K562 (cell line): ENCODE data around the gene DDC. TPM values are rescaled to one million over a fixed set of nuclear protein-coding genes. Genes with fewer than 3 reads are reported as not detected.

ENCODE experiments used
- ATAC-seq: fragments of 200-7000 bp; cut with Tn5 transposase; 3 replicates; pipeline ENCODE4 v1.9.1; 2020; ENCODE audit warnings: moderate library complexity
- BruUV-seq: library from RNA; stranded (reverse); fragments of 400-500 nt; replicated peaks from 2 replicates; lab custom pipeline; 2021; lab: Mats Ljungman, UMichigan
- CTCF ChIA-PET: fragments of 300-600 bp; formaldehyde crosslinking; extraction: SDS; loops from one replicate; lab custom pipeline; 2021; ENCODE audit warnings: low intra/inter-chr PET ratio; lab: Yijun Ruan, JAX
- POLR2A ChIA-PET: fragments of 300-600, 350-650 bp; sonication (Branson Sonifier 250); formaldehyde crosslinking; extraction: SDS; loops from one replicate; lab custom pipeline; 2021; ENCODE audit warnings: antibody characterized with exemption, inconsistent platforms; lab: Yijun Ruan, JAX
- DNase-seq, 4 experiments: peaks; one replicate each; pipeline versions ENCODE4 v3.0.0 to v3.0.0-alpha.2; 2011 to 2018; ENCODE audit warnings: low spot score in 3 of 4, mixed read lengths in 3 of 4; ENCODE audit errors: extremely low read depth in 1 of 4
- FAIRE-seq: peaks from 2 replicates; lab custom pipeline; 2011; peaks lifted over from hg19 to GRCh38; lab: Jason Lieb, UNC
- H2AFZ ChIP-seq: 2 replicates; pipeline ENCODE4 v1.6.0; 2011; ENCODE audit warnings: low read depth, low read length, control low read depth, inconsistent platforms
- H3K27ac ChIP-seq: fragments of 200-600 bp; 3 replicates; pipeline ENCODE4 v1.8.0; 2011; ENCODE audit warnings: low read depth, mild to moderate bottlenecking, control low read depth, inconsistent platforms, low read length, moderate library complexity, mixed read lengths; ENCODE audit errors: extremely low read depth
- H3K27me3 ChIP-seq, 2 experiments: fragments of 300-600 bp in 1 of 2; 2 replicates in 1 of 2; 3 replicates in 1 of 2; pipeline versions ENCODE4 v1.6.0 to v1.8.0; 2011; ENCODE audit warnings: inconsistent platforms in 2 of 2, low read length in 2 of 2, mild to moderate bottlenecking in 1 of 2, mixed read lengths in 1 of 2, moderate library complexity in 1 of 2; ENCODE audit not compliant: control insufficient read depth in 2 of 2, insufficient read depth in 2 of 2
- H3K36me3 ChIP-seq: fragments of 300-600 bp; 3 replicates; pipeline ENCODE4 v1.8.0; 2011; ENCODE audit warnings: mild to moderate bottlenecking, low read length, inconsistent platforms; ENCODE audit not compliant: control insufficient read depth, insufficient read depth
- H3K4me1 ChIP-seq, 2 experiments: fragments of 200-600 bp in 1 of 2; replicated peaks in 1 of 2; 2 replicates in 1 of 2; 3 replicates in 1 of 2; pipeline versions ENCODE4 v1.5.1 to v1.8.0; 2011; ENCODE audit warnings: inconsistent platforms in 2 of 2, low read length in 2 of 2, mild to moderate bottlenecking in 1 of 2, mixed read lengths in 1 of 2, moderate library complexity in 1 of 2; ENCODE audit not compliant: control insufficient read depth in 2 of 2, insufficient read depth in 2 of 2
- H3K4me2 ChIP-seq: 2 replicates; pipeline ENCODE4 v1.6.1; 2011; ENCODE audit warnings: low read length, control low read depth, inconsistent platforms, mixed read lengths; ENCODE audit not compliant: insufficient read depth
- H3K4me3 ChIP-seq: fragments of 200-600 bp; sonication (generic), shearing (Covaris generic); 2 replicates; pipeline ENCODE4 v1.5.1; 2016; ENCODE audit warnings: control low read depth, inconsistent platforms
- H3K79me2 ChIP-seq: fragments of 200-600 bp; 3 replicates; pipeline ENCODE4 v1.8.0; 2011; ENCODE audit warnings: low read length, inconsistent platforms; ENCODE audit not compliant: control insufficient read depth, insufficient read depth
- H3K9ac ChIP-seq, 2 experiments: 2 replicates each; pipeline versions ENCODE4 v1.6.0 to v1.6.1; 2011; ENCODE audit warnings: low read depth in 2 of 2, low read length in 2 of 2, control low read depth in 1 of 2, inconsistent platforms in 1 of 2, mild to moderate bottlenecking in 1 of 2, mixed read lengths in 1 of 2; ENCODE audit not compliant: insufficient read depth in 1 of 2
- H3K9me1 ChIP-seq: one replicate; pipeline ENCODE4 v1.6.0; 2011; ENCODE audit warnings: inconsistent platforms, mild to moderate bottlenecking, low read length, moderate library complexity; ENCODE audit not compliant: control insufficient read depth, insufficient read depth
- H3K9me3 ChIP-seq: replicated peaks from 2 replicates; pipeline ENCODE4 v1.5.1; 2011; ENCODE audit warnings: low read depth, low read length, inconsistent platforms; ENCODE audit not compliant: control insufficient read depth, insufficient read depth
- H4K20me1 ChIP-seq: replicated peaks from 2 replicates; pipeline ENCODE4 v1.6.1; 2011; ENCODE audit warnings: low read length, inconsistent platforms, mixed read lengths; ENCODE audit not compliant: control insufficient read depth, insufficient read depth
- CHD4 ChIP-seq: fragments of 200-600 bp; sonication (generic); IDR thresholded peaks from 3 replicates; pipeline ENCODE4 v1.6.1; 2012; ENCODE audit warnings: low read depth, mild to moderate bottlenecking, mixed read lengths, low read length, inconsistent platforms; ENCODE audit not compliant: insufficient read depth, insufficient replicate concordance, poor library complexity, severe bottlenecking
- EP300 ChIP-seq: IDR thresholded peaks from 2 replicates; pipeline ENCODE4 v1.6.1; 2012; ENCODE audit warnings: low read length, improper control_type of control experiment
- FOXK2 ChIP-seq, 2 experiments: fragments of 450-650 bp; IDR thresholded peaks in 1 of 2; conservative IDR thresholded peaks in 1 of 2; 2 replicates each; pipeline ENCODE4 v1.6.1; 2016; ENCODE audit warnings: low read depth in 2 of 2, mild to moderate bottlenecking in 1 of 2
- KHSRP ChIP-seq: fragments of 450-650 bp; IDR thresholded peaks from 2 replicates; pipeline ENCODE4 v1.6.1; 2017
- MGA ChIP-seq: fragments of 450-650 bp; IDR thresholded peaks from 2 replicates; pipeline ENCODE4 v1.6.1; 2016; ENCODE audit warnings: mild to moderate bottlenecking, moderate library complexity
- NFATC3 ChIP-seq: fragments of 450-650 bp; IDR thresholded peaks from 2 replicates; pipeline ENCODE4 v1.6.1; 2017; ENCODE audit warnings: mild to moderate bottlenecking
- SNIP1 ChIP-seq: fragments of 450-650 bp; IDR thresholded peaks from 2 replicates; pipeline ENCODE4 v1.7.1; 2017; ENCODE audit warnings: low read depth, mild to moderate bottlenecking
- SREBF2 ChIP-seq: sonication (generic); formaldehyde crosslinking; IDR thresholded peaks from 2 replicates; pipeline ENCODE4 v1.4.0; 2020; ENCODE audit warnings: mild to moderate bottlenecking, missing genetic modification reagents
- ZNF280B ChIP-seq: fragments of 250-450 bp; sonication (Bioruptor Pico); IDR thresholded peaks from 2 replicates; pipeline ENCODE4 v1.5.1; 2021; ENCODE audit warnings: mild to moderate bottlenecking
- ZNF316 ChIP-seq: fragments of 450-650 bp; IDR thresholded peaks from 2 replicates; pipeline ENCODE4 v1.6.1; 2016
- ZNF583 ChIP-seq: fragments of 250-450 bp; sonication (Bioruptor Pico); IDR thresholded peaks from 2 replicates; pipeline ENCODE4 v1.4.0; 2020
- WGBS: fragments of 100-300 bp; shearing (Covaris generic); methylation state at CpG from one replicate; pipeline ENCODE4 v1.1.6; 2016; ENCODE audit warnings: low coverage, mixed read lengths; ENCODE audit not compliant: insufficient coverage; ENCODE audit errors: missing lambda C conversion rate; 5-methylcytosine and 5-hydroxymethylcytosine counted together
- in situ Hi-C: fragments of 300-500 bp; cut with MboI; formaldehyde crosslinking; loops from 4 replicates; pipeline ENCODE4 v1.15.0; 2018; ENCODE audit warnings: inconsistent platforms, mixed read lengths
- intact Hi-C: fragments of 100-400 bp; cut with micrococcal nuclease; formaldehyde crosslinking; loops from 2 replicates; pipeline ENCODE4 v1.14.2; 2022
- polyA plus RNA-seq, 8 experiments: library from polyadenylated mRNA; depleted of rRNA in 4 of 8; stranded (reverse) in 5 of 8; unstranded in 3 of 8; fragments of >200 nt; fragmentation: Nextera tagmentation in 2 of 8; fragmentation: Illumina TruSeq in 1 of 8; extraction: Ambion mirVana in 2 of 8; extraction: Trizol in 1 of 8; gene quantifications; 2 replicates each; pipeline versions ENCODE4 v1.2.1 to v1.2.3, GENCODE V29; 2011 to 2014; ENCODE audit warnings: inconsistent platforms in 1 of 8, missing spikeins in 1 of 8
- total RNA-seq, 7 experiments: library from RNA; depleted of rRNA in 6 of 7; stranded (reverse); fragments of >200 nt in 6 of 7; fragmentation: Illumina TruSeq in 2 of 7; extraction: Trizol in 2 of 7; gene quantifications; 2 replicates each; pipeline versions ENCODE4 v1.2.1 to v1.2.3, GENCODE V29; 2011 to 2021; ENCODE audit warnings: low replicate concordance in 1 of 7

Gene DDC
- total and polyA plus RNA-seq, 9 of the 15 experiments (the other 6 are each of a cell fraction or from before 2014, with no cell fraction given), result not detected

- intact Hi-C loops (no loop called here), in situ Hi-C loops (no loop called here)
- Histone ChIP-seq H4K20me1 (no peaks in the 10 kb centered on the region; the same call in 1 of the 2 replicates), H3K27me3 (peaks cover 0 to 19% of the 10 kb centered on the region in 2 experiments; a peak in 2 of 5 replicates), H2AFZ (no peak overlapping the region), H3K9me1 (no peaks in the 10 kb centered on the region), H3K9me3 (no peaks in the 10 kb centered on the region), H3K4me3 (no peak overlapping the region), H3K36me3 (no peaks in the 10 kb centered on the region), H3K27ac (no peak overlapping the region), H3K4me2 (no peak overlapping the region), H3K79me2 (no peaks in the 10 kb centered on the region), H3K4me1 (peaks cover 9 to 17% of the 10 kb centered on the region in 2 experiments), H3K9ac (no peak overlapping the region)
- DNase-seq (no peak), ATAC-seq (no peak), FAIRE-seq (no peak)
- 33% methylated on average over 2 of the region's 3 CpGs for WGBS
- CTCF ChIA-PET, result no interaction called here
- no TSS peak for BruUV-seq
- POLR2A ChIA-PET, result interaction anchor here (0.7 kb wide), 1 partner anchor 267 kb away, joined by 4 read pairs; no protein-coding TSS in a partner anchor
- TF ChIP-seq ZNF280B (CRISPR knock-in tag) (no peak), ZNF316 (0 out of 2 replicates have a peak, but pooled peaks have one; percentile 18), SREBF2 (CRISPR knock-in tag) (no peak), NFATC3 (no peak), FOXK2 (conservative IDR thresholded peaks at IDR 0.05 in 1 of 2, IDR thresholded peaks at IDR 0.05 in 1 of 2; ENCODE audit: low read depth in 2 of 2) (no peak), ZNF583 (CRISPR knock-in tag) (no peak), EP300 (no peak), KHSRP (no peak), CHD4 (no peak), SNIP1 (no peak), MGA (0 out of 2 replicates have a peak, but pooled peaks have one; percentile 9)
Observed at GRCh38 chr7:50495746-50496145, 69.5 kb downstream of the DDC start.
